ENCODE data around the gene BRWD1. TPM values are rescaled to one million over a fixed set of nuclear protein-coding genes. Genes with fewer than 3 reads are reported as not detected.
A peak's percentile ranks its signal among the peaks of the same experiment; 100 is the strongest.

The BRWD1 gene
- total RNA-seq, 1 donor from 2014 or later = 43.8 TPM

GRCh38 chr21:39180429-39181019, 132.9 kb downstream of the BRWD1 start:
- H3K27me3 Mint-ChIP-seq (ENCODE audit: unreplicated experiment) = peaks cover 8% of the 10 kb centered on the region
- H3K36me3 Mint-ChIP-seq (ENCODE audit: low read depth, unreplicated experiment) = peaks cover 15% of the 10 kb centered on the region
- no peak overlapping the region for H3K27ac Mint-ChIP-seq (ENCODE audit: unreplicated experiment)
- no peak for DNase-seq (ENCODE audit: low spot score)
- no peak overlapping the region for H3K4me3 Mint-ChIP-seq (ENCODE audit: unreplicated experiment)
- H3K4me1 Mint-ChIP-seq (ENCODE audit: unreplicated experiment) = peaks cover 13% of the 10 kb centered on the region
- H3K9me3 Mint-ChIP-seq (ENCODE audit: unreplicated experiment) = no peaks in the 10 kb centered on the region
- TF ChIP-seq, protein P1, sequence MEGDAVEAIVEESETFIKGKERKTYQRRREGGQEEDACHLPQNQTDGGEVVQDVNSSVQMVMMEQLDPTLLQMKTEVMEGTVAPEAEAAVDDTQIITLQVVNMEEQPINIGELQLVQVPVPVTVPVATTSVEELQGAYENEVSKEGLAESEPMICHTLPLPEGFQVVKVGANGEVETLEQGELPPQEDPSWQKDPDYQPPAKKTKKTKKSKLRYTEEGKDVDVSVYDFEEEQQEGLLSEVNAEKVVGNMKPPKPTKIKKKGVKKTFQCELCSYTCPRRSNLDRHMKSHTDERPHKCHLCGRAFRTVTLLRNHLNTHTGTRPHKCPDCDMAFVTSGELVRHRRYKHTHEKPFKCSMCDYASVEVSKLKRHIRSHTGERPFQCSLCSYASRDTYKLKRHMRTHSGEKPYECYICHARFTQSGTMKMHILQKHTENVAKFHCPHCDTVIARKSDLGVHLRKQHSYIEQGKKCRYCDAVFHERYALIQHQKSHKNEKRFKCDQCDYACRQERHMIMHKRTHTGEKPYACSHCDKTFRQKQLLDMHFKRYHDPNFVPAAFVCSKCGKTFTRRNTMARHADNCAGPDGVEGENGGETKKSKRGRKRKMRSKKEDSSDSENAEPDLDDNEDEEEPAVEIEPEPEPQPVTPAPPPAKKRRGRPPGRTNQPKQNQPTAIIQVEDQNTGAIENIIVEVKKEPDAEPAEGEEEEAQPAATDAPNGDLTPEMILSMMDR (IDR thresholded peaks at IDR 0.05; ENCODE audit: unreplicated experiment) = peak; percentile 35

DNA sequence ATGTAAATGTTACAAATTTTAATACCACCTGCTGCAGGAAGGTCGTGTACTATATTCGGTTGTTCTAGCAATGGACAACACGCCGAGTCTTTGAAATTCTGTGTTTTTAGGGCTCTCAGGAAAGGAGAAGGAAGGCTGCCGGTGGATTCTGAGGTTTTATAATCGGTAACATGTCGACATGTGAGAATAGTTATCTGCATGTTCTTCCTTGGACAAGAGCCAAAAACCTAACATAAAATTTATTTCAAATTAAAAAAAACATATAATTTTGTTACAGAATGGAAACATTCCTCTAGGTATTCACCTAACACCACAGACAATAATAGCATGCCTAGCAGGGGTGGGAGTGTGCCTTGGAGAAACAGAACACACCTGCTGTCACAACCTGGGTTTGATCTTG, 135.0 kb downstream of the BRWD1 start:
- no peak for DNase-seq (ENCODE audit: low spot score)
- H3K27ac Mint-ChIP-seq (ENCODE audit: unreplicated experiment) = no peak overlapping the region
- TF ChIP-seq, protein P1 (IDR thresholded peaks at IDR 0.05; ENCODE audit: unreplicated experiment) = no peak
- H3K27me3 Mint-ChIP-seq (ENCODE audit: unreplicated experiment) = peaks cover 5% of the 10 kb centered on the region
- no peaks in the 10 kb centered on the region for H3K9me3 Mint-ChIP-seq (ENCODE audit: unreplicated experiment)
- H3K36me3 Mint-ChIP-seq (ENCODE audit: low read depth, unreplicated experiment) = peaks cover 23% of the 10 kb centered on the region
- peaks cover 10% of the 10 kb centered on the region for H3K4me1 Mint-ChIP-seq (ENCODE audit: unreplicated experiment)
- H3K4me3 Mint-ChIP-seq (ENCODE audit: unreplicated experiment) = no peak overlapping the region

- Mint-ChIP-seq H3K4me3 (ENCODE audit: unreplicated experiment) (no peak overlapping the region), H3K4me1 (ENCODE audit: unreplicated experiment) (no peaks in the 10 kb centered on the region), H3K9me3 (ENCODE audit: unreplicated experiment) (no peaks in the 10 kb centered on the region), H3K27me3 (ENCODE audit: unreplicated experiment) (peaks cover 1% of the 10 kb centered on the region), H3K27ac (ENCODE audit: unreplicated experiment) (no peak overlapping the region), H3K36me3 (ENCODE audit: low read depth, unreplicated experiment) (peaks cover 28% of the 10 kb centered on the region)
- no peak for DNase-seq (ENCODE audit: low spot score)
- TF ChIP-seq, protein P1 (IDR thresholded peaks at IDR 0.05; ENCODE audit: unreplicated experiment) = no peak
These were observed 137.1 kb downstream of the BRWD1 start for GRCh38 chr21:39176271-39176709.

DNA sequence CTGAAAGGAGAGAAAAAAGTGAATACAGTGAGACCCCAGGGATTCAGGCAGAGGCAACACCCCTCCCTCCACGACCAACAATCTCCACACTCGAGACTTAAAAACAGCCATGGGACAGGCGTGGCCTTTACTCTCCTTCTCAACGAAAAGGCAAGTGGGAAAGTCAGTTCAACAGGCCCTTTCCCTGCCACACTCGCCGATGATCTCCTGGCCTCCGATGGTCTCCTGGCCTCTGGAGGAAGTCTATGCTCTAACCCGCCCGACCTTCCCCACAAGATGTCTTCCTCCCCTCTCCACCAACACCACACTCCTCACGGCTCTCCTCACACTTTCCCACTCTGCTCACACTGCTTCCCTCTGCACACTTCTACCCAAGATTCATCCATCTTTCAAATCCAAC, 137.8 kb downstream of the BRWD1 start:
- H3K4me1 Mint-ChIP-seq (ENCODE audit: unreplicated experiment) = no peaks in the 10 kb centered on the region
- H3K36me3 Mint-ChIP-seq (ENCODE audit: low read depth, unreplicated experiment) = peaks cover 33% of the 10 kb centered on the region
- H3K9me3 Mint-ChIP-seq (ENCODE audit: unreplicated experiment) = no peaks in the 10 kb centered on the region
- H3K27ac Mint-ChIP-seq (ENCODE audit: unreplicated experiment) = peak overlapping the region; percentile 3
- H3K4me3 Mint-ChIP-seq (ENCODE audit: unreplicated experiment) = no peak overlapping the region
- DNase-seq (ENCODE audit: low spot score) = no peak
- TF ChIP-seq, protein P1 (IDR thresholded peaks at IDR 0.05; ENCODE audit: unreplicated experiment) = no peak
- H3K27me3 Mint-ChIP-seq (ENCODE audit: unreplicated experiment) = peaks cover 1% of the 10 kb centered on the region

DNA sequence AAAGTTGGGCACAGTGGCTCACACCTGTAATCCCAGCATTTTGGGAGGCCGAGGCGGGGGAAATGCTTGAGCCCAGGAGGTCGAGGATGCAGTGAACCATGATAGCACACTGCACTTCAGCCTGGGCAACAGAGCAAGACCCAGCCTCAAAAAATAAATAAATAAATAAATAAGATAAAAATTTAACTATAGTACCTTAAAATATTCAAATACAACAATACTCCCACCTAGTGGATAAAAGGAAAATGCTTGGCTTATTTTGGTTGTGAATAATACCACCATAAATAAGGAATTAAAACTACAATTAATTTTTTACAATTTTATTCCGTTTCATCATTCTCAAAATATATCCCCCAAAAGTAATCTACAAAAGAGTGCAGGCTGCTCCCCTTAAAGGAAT, 138.3 kb downstream of the BRWD1 start:
- H3K36me3 Mint-ChIP-seq (ENCODE audit: low read depth, unreplicated experiment) = peaks cover 33% of the 10 kb centered on the region
- no peak for DNase-seq (ENCODE audit: low spot score)
- TF ChIP-seq, protein P1 (IDR thresholded peaks at IDR 0.05; ENCODE audit: unreplicated experiment) = peak; percentile 82

More for the DNA sequence above, 138.3 kb downstream of the BRWD1 start:
- Mint-ChIP-seq H3K27ac (ENCODE audit: unreplicated experiment) (no peak overlapping the region), H3K4me1 (ENCODE audit: unreplicated experiment) (no peaks in the 10 kb centered on the region), H3K9me3 (ENCODE audit: unreplicated experiment) (no peaks in the 10 kb centered on the region), H3K4me3 (ENCODE audit: unreplicated experiment) (no peak overlapping the region), H3K27me3 (ENCODE audit: unreplicated experiment) (peaks cover 1% of the 10 kb centered on the region)
